ENCODE measurements around the gene NRXN3.

GRCh38 chr14:79056879-79057278 is 886.7 kb downstream of the NRXN3 start:
- TF ChIP-seq, protein P1, sequence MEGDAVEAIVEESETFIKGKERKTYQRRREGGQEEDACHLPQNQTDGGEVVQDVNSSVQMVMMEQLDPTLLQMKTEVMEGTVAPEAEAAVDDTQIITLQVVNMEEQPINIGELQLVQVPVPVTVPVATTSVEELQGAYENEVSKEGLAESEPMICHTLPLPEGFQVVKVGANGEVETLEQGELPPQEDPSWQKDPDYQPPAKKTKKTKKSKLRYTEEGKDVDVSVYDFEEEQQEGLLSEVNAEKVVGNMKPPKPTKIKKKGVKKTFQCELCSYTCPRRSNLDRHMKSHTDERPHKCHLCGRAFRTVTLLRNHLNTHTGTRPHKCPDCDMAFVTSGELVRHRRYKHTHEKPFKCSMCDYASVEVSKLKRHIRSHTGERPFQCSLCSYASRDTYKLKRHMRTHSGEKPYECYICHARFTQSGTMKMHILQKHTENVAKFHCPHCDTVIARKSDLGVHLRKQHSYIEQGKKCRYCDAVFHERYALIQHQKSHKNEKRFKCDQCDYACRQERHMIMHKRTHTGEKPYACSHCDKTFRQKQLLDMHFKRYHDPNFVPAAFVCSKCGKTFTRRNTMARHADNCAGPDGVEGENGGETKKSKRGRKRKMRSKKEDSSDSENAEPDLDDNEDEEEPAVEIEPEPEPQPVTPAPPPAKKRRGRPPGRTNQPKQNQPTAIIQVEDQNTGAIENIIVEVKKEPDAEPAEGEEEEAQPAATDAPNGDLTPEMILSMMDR (conservative IDR thresholded peaks at IDR 0.05 in 1 of 2, IDR thresholded peaks at IDR 0.05 in 1 of 2; ENCODE audit: extremely low read depth in 1 of 2, insufficient read depth in 1 of 2, low read depth in 1 of 2, low read length in 2 of 2), result no peak
- TF ChIP-seq EZH2 (IDR thresholded peaks at IDR 0.05; ENCODE audit: borderline replicate concordance, low read length), result no peak

Measured in mammary epithelial cell (primary cell).